Ishikawa (cell line): ENCODE measurements around the gene MAP3K21.

Source experiments
- CEBPB ChIP-seq: IDR thresholded peaks from 2 replicates; pipeline ENCODE4 v1.6.1; 2012
- CREB1 ChIP-seq: IDR thresholded peaks from 2 replicates; pipeline ENCODE4 v1.6.1; 2012; ENCODE audit warnings: low read depth
- EGR1 ChIP-seq: IDR thresholded peaks from 2 replicates; pipeline ENCODE4 v1.6.1; 2012
- EP300 ChIP-seq: IDR thresholded peaks from 2 replicates; pipeline ENCODE4 v1.6.1; 2012; ENCODE audit warnings: borderline replicate concordance
- FOXM1 ChIP-seq: IDR thresholded peaks from 2 replicates; pipeline ENCODE4 v1.6.1; 2012; ENCODE audit warnings: low read depth, borderline replicate concordance
- MAX ChIP-seq: IDR thresholded peaks from 2 replicates; pipeline ENCODE4 v1.6.1; 2012
- NFIC ChIP-seq: IDR thresholded peaks from 2 replicates; pipeline ENCODE4 v1.6.1; 2012
- RAD21 ChIP-seq: IDR thresholded peaks from 2 replicates; pipeline ENCODE4 v1.6.1; 2012; ENCODE audit warnings: low read depth
- TAF1 ChIP-seq: IDR thresholded peaks from 2 replicates; pipeline ENCODE4 v1.6.1; 2012; ENCODE audit warnings: low read depth, mild to moderate bottlenecking
- TCF12 ChIP-seq: IDR thresholded peaks from 2 replicates; pipeline ENCODE4 v1.6.1; 2012; ENCODE audit warnings: low read depth
- TEAD4 ChIP-seq: IDR thresholded peaks from 2 replicates; pipeline ENCODE4 v1.6.1; 2012
- YY1 ChIP-seq: IDR thresholded peaks from 2 replicates; pipeline ENCODE4 v1.6.1; 2012; ENCODE audit warnings: low read depth
- ZBTB7A ChIP-seq: IDR thresholded peaks from 2 replicates; pipeline ENCODE4 v1.6.1; 2012; ENCODE audit warnings: low read depth
- TF ChIP-seq, protein P1 (sequence below): IDR thresholded peaks from 2 replicates; pipeline ENCODE4 v1.6.1; 2012; ENCODE audit warnings: low read depth, mild to moderate bottlenecking
- TF ChIP-seq, protein P2 (sequence below): IDR thresholded peaks from 2 replicates; pipeline ENCODE4 v1.6.1; 2012

Gene MAP3K21

GRCh38 chr1:233357595-233358397, 30.3 kb downstream of the MAP3K21 start:
- TF ChIP-seq TEAD4 (no peak), ZBTB7A (no peak), CREB1 (no peak), TCF12 (no peak), EGR1 (no peak), NFIC (no peak), MAX (no peak), EP300 (no peak), CEBPB (no peak), RAD21 (no peak), YY1 (no peak), TAF1 (no peak), FOXM1 (no peak)
- TF ChIP-seq, protein P1, sequence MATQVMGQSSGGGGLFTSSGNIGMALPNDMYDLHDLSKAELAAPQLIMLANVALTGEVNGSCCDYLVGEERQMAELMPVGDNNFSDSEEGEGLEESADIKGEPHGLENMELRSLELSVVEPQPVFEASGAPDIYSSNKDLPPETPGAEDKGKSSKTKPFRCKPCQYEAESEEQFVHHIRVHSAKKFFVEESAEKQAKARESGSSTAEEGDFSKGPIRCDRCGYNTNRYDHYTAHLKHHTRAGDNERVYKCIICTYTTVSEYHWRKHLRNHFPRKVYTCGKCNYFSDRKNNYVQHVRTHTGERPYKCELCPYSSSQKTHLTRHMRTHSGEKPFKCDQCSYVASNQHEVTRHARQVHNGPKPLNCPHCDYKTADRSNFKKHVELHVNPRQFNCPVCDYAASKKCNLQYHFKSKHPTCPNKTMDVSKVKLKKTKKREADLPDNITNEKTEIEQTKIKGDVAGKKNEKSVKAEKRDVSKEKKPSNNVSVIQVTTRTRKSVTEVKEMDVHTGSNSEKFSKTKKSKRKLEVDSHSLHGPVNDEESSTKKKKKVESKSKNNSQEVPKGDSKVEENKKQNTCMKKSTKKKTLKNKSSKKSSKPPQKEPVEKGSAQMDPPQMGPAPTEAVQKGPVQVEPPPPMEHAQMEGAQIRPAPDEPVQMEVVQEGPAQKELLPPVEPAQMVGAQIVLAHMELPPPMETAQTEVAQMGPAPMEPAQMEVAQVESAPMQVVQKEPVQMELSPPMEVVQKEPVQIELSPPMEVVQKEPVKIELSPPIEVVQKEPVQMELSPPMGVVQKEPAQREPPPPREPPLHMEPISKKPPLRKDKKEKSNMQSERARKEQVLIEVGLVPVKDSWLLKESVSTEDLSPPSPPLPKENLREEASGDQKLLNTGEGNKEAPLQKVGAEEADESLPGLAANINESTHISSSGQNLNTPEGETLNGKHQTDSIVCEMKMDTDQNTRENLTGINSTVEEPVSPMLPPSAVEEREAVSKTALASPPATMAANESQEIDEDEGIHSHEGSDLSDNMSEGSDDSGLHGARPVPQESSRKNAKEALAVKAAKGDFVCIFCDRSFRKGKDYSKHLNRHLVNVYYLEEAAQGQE = no peak
- TF ChIP-seq, protein P2, sequence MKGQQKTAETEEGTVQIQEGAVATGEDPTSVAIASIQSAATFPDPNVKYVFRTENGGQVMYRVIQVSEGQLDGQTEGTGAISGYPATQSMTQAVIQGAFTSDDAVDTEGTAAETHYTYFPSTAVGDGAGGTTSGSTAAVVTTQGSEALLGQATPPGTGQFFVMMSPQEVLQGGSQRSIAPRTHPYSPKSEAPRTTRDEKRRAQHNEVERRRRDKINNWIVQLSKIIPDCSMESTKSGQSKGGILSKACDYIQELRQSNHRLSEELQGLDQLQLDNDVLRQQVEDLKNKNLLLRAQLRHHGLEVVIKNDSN = no peak

GRCh38 chr1:233359431-233359830, 31.9 kb downstream of the MAP3K21 start:
- TF ChIP-seq FOXM1 = no peak

DNA sequence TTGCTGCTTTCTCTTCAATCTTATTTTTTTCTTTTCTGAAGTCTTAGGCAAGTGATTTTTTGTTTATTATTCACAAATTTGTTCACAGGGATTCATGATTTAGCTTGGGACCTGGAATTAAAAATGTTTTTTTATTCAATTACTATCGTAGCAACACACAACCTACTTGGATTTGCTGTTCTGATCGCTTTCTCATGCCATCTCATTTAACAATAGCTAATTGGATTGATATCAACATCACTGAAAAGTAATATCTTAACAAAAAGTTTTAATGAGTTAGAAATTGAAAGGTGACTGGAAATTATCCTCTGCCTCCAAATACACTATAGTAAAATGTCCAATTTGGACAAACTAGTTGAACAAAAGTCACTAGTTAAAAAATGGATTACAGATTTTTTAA, 32.4 kb downstream of the MAP3K21 start:
- no peak for TF ChIP-seq EGR1

DNA sequence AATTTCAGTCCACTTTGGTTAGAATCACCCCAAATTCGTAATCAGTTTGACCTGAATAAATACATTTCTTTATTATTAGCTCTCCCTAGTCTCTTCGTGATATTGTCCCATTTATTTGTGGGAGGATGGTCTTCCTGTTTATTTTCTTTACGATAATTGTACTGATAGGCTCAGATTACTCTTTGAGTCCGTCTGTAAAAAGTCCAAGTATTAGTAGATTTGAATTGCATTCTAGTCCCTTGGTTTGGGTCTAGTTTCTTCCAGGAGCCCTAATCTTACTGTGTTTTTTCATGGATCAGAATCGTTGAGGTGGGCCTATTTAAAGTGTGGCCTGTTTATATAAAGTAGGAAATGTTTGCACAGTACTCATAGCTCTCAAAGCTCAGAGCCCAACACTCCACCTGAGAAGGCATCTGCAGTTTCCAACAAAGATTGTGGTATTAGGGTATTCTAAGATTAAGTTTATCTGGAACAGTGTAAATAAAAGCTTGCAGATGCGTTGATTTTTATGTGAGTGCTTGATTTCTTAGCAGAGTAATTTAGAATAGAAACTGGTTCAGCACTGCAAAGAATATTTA, 33.1 kb downstream of the MAP3K21 start:
- TF ChIP-seq MAX (no peak), CREB1 (no peak), CEBPB (no peak), RAD21 (no peak), YY1 (no peak), NFIC (no peak), TEAD4 (no peak), EGR1 (no peak), TAF1 (no peak), EP300 (no peak), ZBTB7A (no peak), TCF12 (no peak), FOXM1 (no peak)
- TF ChIP-seq, protein P2 = no peak
- TF ChIP-seq, protein P1 = no peak

DNA sequence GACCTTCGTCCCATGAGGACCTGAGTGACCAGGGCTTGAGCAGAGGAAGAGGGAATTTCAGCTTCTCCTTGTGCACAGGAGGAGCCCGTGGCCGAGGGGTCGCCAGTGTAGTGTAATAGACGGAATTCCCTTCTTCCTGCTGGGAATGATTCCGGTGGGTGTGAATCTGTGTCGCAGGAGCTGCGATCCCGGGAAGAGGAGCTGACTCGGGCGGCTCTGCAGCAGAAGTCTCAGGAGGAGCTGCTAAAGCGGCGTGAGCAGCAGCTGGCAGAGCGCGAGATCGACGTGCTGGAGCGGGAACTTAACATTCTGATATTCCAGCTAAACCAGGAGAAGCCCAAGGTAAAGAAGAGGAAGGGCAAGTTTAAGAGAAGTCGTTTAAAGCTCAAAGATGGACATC, 34.4 kb downstream of the MAP3K21 start:
- TF ChIP-seq TEAD4 (no peak), NFIC (no peak)

DNA sequence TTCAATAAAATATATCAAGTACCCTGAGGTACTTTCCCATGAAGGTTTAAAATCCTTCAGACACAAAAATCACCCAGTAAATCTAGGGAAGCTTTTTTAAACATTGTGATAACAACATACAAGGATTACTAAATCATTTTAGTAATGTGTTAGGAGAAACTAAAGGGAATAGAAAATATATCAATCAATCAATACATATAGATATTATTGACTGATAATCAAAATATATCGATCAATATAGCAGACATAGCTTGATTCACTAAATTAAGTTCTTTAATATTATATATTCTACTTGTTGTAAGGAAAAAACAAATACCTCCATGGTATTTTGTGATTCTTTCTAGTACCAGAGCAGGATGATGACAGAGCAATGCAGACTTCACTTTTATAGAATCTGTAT, 35.2 kb downstream of the MAP3K21 start:
- TF ChIP-seq TAF1 (no peak), TEAD4 (no peak), CEBPB (no peak), NFIC (no peak), TCF12 (no peak), CREB1 (no peak), YY1 (no peak), RAD21 (no peak), ZBTB7A (no peak), FOXM1 (no peak), EGR1 (no peak)
- TF ChIP-seq, protein P1 = no peak
